Measurements from ENCODE around the gene ZNF222.

DNA sequence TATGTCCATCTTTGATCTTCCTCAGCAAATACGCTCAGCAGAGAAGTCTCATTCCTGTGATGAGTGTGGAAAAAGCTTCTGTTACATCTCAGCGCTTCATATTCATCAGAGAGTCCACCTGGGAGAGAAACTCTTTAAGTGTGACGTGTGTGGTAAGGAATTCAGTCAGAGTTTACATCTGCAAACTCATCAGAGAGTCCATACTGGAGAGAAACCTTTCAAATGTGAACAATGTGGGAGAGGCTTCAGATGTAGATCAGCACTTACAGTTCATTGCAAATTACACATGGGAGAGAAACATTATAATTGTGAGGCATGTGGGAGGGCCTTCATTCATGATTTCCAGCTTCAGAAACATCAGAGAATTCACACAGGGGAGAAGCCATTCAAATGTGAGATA lies 41.1 kb downstream of the ZNF222 start:
- TF ChIP-seq, protein P1, sequence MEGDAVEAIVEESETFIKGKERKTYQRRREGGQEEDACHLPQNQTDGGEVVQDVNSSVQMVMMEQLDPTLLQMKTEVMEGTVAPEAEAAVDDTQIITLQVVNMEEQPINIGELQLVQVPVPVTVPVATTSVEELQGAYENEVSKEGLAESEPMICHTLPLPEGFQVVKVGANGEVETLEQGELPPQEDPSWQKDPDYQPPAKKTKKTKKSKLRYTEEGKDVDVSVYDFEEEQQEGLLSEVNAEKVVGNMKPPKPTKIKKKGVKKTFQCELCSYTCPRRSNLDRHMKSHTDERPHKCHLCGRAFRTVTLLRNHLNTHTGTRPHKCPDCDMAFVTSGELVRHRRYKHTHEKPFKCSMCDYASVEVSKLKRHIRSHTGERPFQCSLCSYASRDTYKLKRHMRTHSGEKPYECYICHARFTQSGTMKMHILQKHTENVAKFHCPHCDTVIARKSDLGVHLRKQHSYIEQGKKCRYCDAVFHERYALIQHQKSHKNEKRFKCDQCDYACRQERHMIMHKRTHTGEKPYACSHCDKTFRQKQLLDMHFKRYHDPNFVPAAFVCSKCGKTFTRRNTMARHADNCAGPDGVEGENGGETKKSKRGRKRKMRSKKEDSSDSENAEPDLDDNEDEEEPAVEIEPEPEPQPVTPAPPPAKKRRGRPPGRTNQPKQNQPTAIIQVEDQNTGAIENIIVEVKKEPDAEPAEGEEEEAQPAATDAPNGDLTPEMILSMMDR (conservative IDR thresholded peaks at IDR 0.05 in 1 of 2, IDR thresholded peaks at IDR 0.05 in 1 of 2; ENCODE audit: low read depth in 1 of 2, low read length in 2 of 2) = no peak
- no peak for TF ChIP-seq EZH2 (IDR thresholded peaks at IDR 0.05; ENCODE audit: low read length, missing control alignments)
